ENCODE measurements around the gene ZNF367. TPM values are rescaled to one million over a fixed set of nuclear protein-coding genes. Genes with fewer than 3 reads are reported as not detected.
A peak's percentile ranks its signal among the peaks of the same experiment; 100 is the strongest.

The ZNF367 gene
- total RNA-seq, 1 donor from 2014 or later: 3.9 TPM

DNA sequence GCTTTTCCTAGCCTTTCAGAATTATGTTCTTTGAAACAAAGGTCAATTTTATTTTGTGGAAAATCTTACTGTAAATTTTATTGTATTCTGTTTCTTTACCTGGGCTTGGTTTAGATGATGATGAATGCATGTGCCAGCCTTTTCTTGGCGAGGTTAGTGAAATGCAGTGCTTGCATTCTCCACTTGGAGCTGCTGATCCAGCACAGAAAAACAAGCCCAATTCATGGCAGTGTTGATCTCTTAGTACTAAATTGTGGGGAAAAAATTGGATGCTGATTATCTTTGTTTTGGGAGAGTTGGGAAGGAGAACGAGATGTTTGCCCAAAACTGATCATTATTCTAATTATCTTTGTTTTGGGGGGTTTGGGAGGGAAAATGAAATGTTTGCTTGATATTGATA is 35.5 kb upstream of the ZNF367 start:
- intact Hi-C loops (cut with micrococcal nuclease): loop anchor here (10.0 kb wide), 2 partner anchors 109 to 111 kb away; no protein-coding TSS in a partner anchor
- Histone ChIP-seq H3K36me3 (peaks cover 5% of the 10 kb centered on the region), H3K27me3 (ENCODE audit: low read depth) (no peaks in the 10 kb centered on the region), H3K9me3 (replicated peaks) (no peaks in the 10 kb centered on the region), H3K27ac (replicated peaks) (no peak overlapping the region), H3K4me1 (peaks cover 31% of the 10 kb centered on the region), H3K4me3 (no peak overlapping the region)
- DNase-seq: no peak
- TF ChIP-seq, protein P1, sequence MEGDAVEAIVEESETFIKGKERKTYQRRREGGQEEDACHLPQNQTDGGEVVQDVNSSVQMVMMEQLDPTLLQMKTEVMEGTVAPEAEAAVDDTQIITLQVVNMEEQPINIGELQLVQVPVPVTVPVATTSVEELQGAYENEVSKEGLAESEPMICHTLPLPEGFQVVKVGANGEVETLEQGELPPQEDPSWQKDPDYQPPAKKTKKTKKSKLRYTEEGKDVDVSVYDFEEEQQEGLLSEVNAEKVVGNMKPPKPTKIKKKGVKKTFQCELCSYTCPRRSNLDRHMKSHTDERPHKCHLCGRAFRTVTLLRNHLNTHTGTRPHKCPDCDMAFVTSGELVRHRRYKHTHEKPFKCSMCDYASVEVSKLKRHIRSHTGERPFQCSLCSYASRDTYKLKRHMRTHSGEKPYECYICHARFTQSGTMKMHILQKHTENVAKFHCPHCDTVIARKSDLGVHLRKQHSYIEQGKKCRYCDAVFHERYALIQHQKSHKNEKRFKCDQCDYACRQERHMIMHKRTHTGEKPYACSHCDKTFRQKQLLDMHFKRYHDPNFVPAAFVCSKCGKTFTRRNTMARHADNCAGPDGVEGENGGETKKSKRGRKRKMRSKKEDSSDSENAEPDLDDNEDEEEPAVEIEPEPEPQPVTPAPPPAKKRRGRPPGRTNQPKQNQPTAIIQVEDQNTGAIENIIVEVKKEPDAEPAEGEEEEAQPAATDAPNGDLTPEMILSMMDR (IDR thresholded peaks at IDR 0.05; ENCODE audit: borderline replicate concordance): peak; percentile 64

DNA sequence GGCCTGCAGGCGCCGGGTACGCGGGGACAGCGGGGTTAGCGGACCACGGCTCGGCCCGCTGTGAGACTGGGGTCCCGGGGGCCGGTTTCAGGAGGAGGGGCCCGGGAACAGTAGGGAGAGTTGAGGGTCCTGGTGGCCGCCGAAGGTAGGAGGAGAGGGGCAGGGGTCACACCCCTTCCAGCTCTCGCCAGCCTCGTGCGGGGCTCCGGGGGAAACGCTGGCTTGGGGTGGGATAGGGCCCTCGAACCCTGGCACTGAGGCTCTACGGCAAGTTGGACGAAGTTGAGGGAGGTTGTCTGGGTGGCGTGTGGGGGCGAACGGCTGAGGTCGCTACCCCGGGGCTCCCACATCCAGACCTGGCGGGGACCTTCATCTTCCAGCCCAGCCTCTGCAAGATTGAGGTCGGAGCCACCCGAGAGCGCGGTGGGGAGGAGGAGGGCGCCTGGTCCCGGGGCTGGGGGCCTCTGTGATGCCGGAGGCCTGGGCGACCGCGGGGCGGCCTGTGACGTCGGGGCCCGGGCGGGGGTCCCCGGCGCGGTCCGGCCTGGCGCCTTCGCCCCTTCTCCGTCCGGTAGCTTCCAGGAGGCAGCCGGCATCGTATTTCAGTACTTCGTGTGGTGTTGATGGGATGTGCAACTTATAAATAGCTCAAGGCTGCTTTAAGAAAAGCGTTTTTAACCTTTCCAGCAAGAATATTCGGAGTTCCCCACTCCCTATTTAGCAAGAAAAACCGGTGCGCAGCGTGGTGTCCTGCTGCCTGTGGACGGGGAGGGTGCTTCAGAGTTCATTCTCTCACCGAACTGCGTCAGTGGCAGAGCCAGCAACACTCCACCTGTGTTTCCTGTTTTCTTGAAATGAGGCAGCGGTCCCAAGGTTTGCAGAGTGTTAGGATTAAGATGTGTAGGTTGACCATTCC is 32.7 kb upstream of the ZNF367 start:
- Histone ChIP-seq H3K27ac (replicated peaks) (peak overlapping the region; percentile 89), H3K4me1 (peaks cover 31% of the 10 kb centered on the region), H3K4me3 (peak overlapping the region; percentile 81), H3K36me3 (no peaks in the 10 kb centered on the region), H3K27me3 (ENCODE audit: low read depth) (no peaks in the 10 kb centered on the region), H3K9me3 (replicated peaks) (no peaks in the 10 kb centered on the region)
- intact Hi-C loops (cut with micrococcal nuclease): loop anchor here (10.0 kb wide), 2 partner anchors 106 to 114 kb away; no protein-coding TSS in a partner anchor
- peak; percentile 22 for DNase-seq
- TF ChIP-seq, protein P1 (IDR thresholded peaks at IDR 0.05; ENCODE audit: borderline replicate concordance): no peak

DNA sequence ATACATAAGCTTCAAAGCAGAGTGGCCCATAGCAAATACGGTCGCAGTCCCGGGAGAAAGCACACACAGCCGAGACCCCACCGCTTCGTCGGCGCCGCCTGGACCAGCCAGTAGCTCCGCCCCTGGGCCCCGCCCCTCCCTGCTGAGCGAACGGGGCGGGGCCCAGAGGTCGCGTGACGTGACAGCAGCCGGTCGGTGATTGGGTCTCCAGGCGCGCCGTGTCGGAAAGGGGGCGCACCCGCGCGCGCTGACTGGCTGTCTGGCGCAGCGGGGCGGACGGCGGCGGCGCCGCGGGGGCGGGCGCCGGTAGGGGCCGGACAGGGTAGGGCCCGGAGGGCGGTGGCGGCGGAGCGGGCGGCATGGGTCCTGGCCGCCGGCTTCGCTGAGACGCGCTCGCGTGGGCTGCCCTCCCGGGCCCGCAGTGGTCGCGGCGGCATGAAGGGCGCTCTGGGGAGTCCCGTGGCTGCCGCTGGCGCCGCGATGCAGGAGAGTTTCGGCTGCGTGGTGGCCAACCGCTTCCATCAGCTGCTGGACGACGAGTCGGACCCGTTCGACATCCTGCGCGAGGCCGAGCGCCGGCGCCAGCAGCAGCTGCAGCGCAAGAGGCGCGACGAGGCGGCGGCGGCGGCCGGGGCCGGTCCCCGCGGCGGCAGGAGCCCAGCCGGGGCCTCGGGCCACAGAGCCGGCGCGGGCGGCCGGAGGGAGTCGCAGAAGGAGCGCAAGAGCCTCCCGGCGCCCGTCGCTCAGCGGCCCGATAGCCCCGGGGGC is 31.9 kb upstream of the ZNF367 start, which contains the start of gene HABP4:
TSS of gene HABP4 (plus strand) at position 325 of the 768 bp plus-strand sequence. CDS start at position 436, 111 bp downstream.
- peak within 1 kb of the TSS; percentile 89 for H3K27ac ChIP-seq (replicated peaks)
- DNase-seq: peak; percentile 97
- H3K36me3 ChIP-seq: no peaks in the 10 kb centered on the region
- peak within 1 kb of the TSS; percentile 81 for H3K4me3 ChIP-seq
- intact Hi-C loops (cut with micrococcal nuclease): loop anchor here (10.0 kb wide), 2 partner anchors 105 to 115 kb away; no protein-coding TSS in a partner anchor
- H3K4me1 ChIP-seq: peaks cover 31% of the 10 kb centered on the region
- TF ChIP-seq, protein P1 (IDR thresholded peaks at IDR 0.05; ENCODE audit: borderline replicate concordance): peak; percentile 13
- no peaks in the 10 kb centered on the region for H3K27me3 ChIP-seq (ENCODE audit: low read depth)
- no peaks in the 10 kb centered on the region for H3K9me3 ChIP-seq (replicated peaks)

DNA sequence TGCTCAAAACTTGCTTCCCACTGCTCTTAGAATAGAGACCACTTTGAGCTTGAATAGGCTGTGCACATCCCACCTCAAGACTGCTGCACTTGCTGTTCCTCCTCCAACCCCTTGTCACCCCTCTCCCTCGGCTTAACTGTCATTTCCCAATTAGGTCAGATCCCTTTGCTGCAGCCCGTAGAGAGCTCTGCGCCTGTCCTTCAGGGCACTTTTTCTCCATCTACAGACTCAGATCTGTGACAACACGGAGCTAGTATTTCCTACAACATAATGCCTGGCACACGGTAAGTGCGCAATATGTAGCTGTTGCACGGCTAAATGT is 31.3 kb upstream of the ZNF367 start:
- TF ChIP-seq, protein P1 (IDR thresholded peaks at IDR 0.05; ENCODE audit: borderline replicate concordance): no peak
- peak overlapping the region; percentile 89 for H3K27ac ChIP-seq (replicated peaks)
- no peaks in the 10 kb centered on the region for H3K36me3 ChIP-seq
- intact Hi-C loops (cut with micrococcal nuclease): no loop called here
- peak overlapping the region; percentile 81 for H3K4me3 ChIP-seq
- no peaks in the 10 kb centered on the region for H3K27me3 ChIP-seq (ENCODE audit: low read depth)
- H3K9me3 ChIP-seq (replicated peaks): no peaks in the 10 kb centered on the region
- no peak for DNase-seq
- peaks cover 31% of the 10 kb centered on the region for H3K4me1 ChIP-seq

DNA sequence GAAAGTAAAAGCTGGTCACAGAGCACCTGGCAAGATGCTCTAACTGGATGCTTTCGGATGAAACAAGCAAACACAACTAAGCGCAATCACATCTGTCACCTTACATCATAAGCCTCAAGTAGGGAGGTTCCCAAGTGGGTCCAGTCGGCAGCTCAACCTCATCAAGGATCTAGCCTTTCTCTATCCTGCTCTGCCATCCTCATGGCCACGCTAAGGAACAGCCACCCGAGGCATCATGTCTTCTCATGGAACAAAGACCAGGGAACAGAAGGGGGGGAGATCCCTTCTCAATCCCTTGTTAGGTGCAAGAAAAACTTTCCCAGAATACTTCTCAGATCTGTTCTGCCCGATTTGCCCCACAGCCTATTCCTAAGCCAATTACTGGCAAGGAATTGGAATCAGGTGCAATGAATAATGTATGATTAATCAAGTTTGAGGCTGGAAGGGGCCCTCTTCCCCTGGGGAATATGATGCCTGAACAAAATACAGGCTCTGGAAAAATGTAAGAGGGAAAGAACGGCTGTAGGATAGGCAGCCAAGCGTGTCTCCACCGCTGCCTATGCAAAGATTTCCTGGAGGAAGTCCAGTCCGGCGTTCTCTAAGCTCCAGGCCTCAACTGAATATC is 30.5 kb upstream of the ZNF367 start:
- no peak for DNase-seq
- H3K36me3 ChIP-seq: no peaks in the 10 kb centered on the region
- intact Hi-C loops (cut with micrococcal nuclease): no loop called here
- H3K9me3 ChIP-seq (replicated peaks): no peaks in the 10 kb centered on the region
- H3K27ac ChIP-seq (replicated peaks): no peak overlapping the region
- TF ChIP-seq, protein P1 (IDR thresholded peaks at IDR 0.05; ENCODE audit: borderline replicate concordance): no peak
- no peaks in the 10 kb centered on the region for H3K27me3 ChIP-seq (ENCODE audit: low read depth)
- peaks cover 31% of the 10 kb centered on the region for H3K4me1 ChIP-seq
- no peak overlapping the region for H3K4me3 ChIP-seq

Measured in left ventricle myocardium inferior (tissue), 1 donor.